ENCODE measurements around the gene FSTL5. TPM values are rescaled to one million over a fixed set of nuclear protein-coding genes. Genes with fewer than 3 reads are reported as not detected.

The FSTL5 gene
- total RNA-seq, 2 donors from 2014 or later, result not detected

GRCh38 chr4:161883157-161883556 is 280.6 kb downstream of the FSTL5 start:
- ATAC-seq (ENCODE audit: insufficient number of reproducible peaks, low FRiP score, low read depth) (no peak), DNase-seq (ENCODE audit: low spot score) (no peak)
- H3K27me3 ChIP-seq (replicated peaks; ENCODE audit: insufficient read depth), result no peaks in the 10 kb centered on the region
- no peaks in the 10 kb centered on the region for H3K4me1 ChIP-seq (ENCODE audit: control insufficient read depth in 1 of 2, low read depth in 2 of 2)
- no peaks in the 10 kb centered on the region for H3K36me3 ChIP-seq
- no peak for TF ChIP-seq CTCF (IDR thresholded peaks at IDR 0.05)
- H3K27ac ChIP-seq, result no peak overlapping the region
- no peaks in the 10 kb centered on the region for H3K9me3 ChIP-seq
- H3K4me3 ChIP-seq, result no peak overlapping the region

GRCh38 chr4:161881370-161881769 is 282.4 kb downstream of the FSTL5 start:
- Histone ChIP-seq H3K9me3 (no peaks in the 10 kb centered on the region), H3K27me3 (replicated peaks; ENCODE audit: insufficient read depth) (no peaks in the 10 kb centered on the region), H3K36me3 (no peaks in the 10 kb centered on the region), H3K4me1 (ENCODE audit: control insufficient read depth in 1 of 2, low read depth in 2 of 2) (no peaks in the 10 kb centered on the region), H3K27ac (no peak overlapping the region), H3K4me3 (no peak overlapping the region)
- no peak for DNase-seq (ENCODE audit: low spot score)
- no peak for ATAC-seq (ENCODE audit: insufficient number of reproducible peaks, low FRiP score, low read depth)
- TF ChIP-seq CTCF (IDR thresholded peaks at IDR 0.05), result no peak

DNA sequence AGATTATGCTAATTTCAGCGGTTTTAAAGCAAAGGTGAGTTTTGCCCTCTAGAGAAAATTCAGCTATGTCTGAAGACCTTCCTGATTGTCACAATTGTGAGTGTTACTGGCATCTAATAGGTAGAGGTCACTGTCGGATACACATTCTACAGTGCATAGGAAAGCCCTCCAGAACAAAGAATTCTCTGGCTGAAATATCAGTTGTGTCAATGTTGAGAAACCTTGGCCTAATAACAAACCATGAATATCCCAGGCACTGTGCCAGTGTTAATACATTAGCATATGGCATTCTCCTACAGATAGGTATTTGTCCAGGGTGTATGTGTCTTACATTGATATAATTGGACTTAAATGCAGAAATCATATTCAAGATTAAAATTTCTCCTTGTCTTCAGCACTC is 294.3 kb downstream of the FSTL5 start:
- no peak for DNase-seq (ENCODE audit: low spot score)
- Histone ChIP-seq H3K27me3 (replicated peaks; ENCODE audit: insufficient read depth) (no peaks in the 10 kb centered on the region), H3K4me1 (ENCODE audit: control insufficient read depth in 1 of 2, low read depth in 2 of 2) (no peaks in the 10 kb centered on the region), H3K36me3 (no peaks in the 10 kb centered on the region), H3K4me3 (no peak overlapping the region), H3K27ac (no peak overlapping the region), H3K9me3 (no peaks in the 10 kb centered on the region)
- no peak for TF ChIP-seq CTCF (IDR thresholded peaks at IDR 0.05)
- ATAC-seq (ENCODE audit: insufficient number of reproducible peaks, low FRiP score, low read depth), result no peak

DNA sequence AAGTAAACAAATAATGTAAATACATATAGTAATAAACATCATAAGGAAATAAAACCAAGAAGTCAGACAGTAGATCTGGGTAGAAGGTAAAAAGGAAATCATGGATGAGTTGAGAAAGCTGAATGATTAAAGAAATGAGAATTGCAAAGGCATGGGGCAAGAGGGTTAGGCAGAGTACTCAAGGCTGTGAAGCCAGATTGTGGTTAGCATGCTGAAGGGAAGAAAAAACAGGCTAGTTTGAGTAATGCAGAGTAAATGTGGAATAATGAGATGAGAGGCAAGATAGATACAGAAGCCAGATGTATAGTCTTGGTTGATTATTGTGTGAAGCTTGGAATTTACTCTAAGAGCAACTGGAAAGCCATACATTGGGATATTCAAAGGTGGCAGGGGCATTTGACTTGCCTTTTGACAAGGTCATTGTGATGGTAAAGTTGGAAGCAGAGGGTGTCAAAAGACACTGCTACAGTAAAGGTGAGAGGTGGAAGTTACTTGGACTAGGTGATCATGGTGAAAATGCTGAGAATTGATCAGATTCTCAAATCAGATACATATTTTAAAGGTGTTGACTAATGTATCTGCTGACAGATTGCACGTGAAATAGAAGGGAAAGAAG is 307.0 kb downstream of the FSTL5 start:
- ATAC-seq (ENCODE audit: insufficient number of reproducible peaks, low FRiP score, low read depth), result no peak
- Histone ChIP-seq H3K9me3 (no peaks in the 10 kb centered on the region), H3K36me3 (no peaks in the 10 kb centered on the region), H3K27me3 (replicated peaks; ENCODE audit: insufficient read depth) (no peaks in the 10 kb centered on the region), H3K4me3 (no peak overlapping the region), H3K27ac (no peak overlapping the region), H3K4me1 (ENCODE audit: control insufficient read depth in 1 of 2, low read depth in 2 of 2) (no peaks in the 10 kb centered on the region)
- TF ChIP-seq CTCF (IDR thresholded peaks at IDR 0.05), result no peak
- no peak for DNase-seq (ENCODE audit: low spot score)

DNA sequence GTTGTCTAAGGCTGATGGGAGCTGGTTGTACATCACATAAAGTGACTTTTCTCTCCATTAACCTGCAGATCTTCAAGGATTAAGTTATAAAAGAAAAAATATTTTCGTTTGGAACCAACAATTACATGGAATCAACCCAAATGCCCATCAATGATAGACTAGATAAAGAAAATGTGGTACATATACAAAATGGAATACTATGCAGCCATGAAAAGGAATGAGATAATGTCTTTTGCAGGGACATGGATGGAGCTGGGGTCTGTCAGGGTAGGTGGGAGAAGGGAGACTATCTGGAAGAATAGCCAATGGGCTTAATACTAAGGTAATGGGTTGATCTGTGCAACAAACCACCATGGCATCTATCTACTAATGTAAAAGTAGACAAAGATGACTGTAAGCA is 313.2 kb downstream of the FSTL5 start:
- no peak for ATAC-seq (ENCODE audit: insufficient number of reproducible peaks, low FRiP score, low read depth)
- DNase-seq (ENCODE audit: low spot score), result no peak
- Histone ChIP-seq H3K4me1 (ENCODE audit: control insufficient read depth in 1 of 2, low read depth in 2 of 2) (no peaks in the 10 kb centered on the region), H3K27ac (no peak overlapping the region), H3K36me3 (no peaks in the 10 kb centered on the region), H3K27me3 (replicated peaks; ENCODE audit: insufficient read depth) (no peaks in the 10 kb centered on the region), H3K4me3 (no peak overlapping the region), H3K9me3 (peaks cover 2% of the 10 kb centered on the region)
- no peak for TF ChIP-seq CTCF (IDR thresholded peaks at IDR 0.05)

Data from thoracic aorta (tissue), 2 donors.